ENCODE results near the gene SOBP.

DNA sequence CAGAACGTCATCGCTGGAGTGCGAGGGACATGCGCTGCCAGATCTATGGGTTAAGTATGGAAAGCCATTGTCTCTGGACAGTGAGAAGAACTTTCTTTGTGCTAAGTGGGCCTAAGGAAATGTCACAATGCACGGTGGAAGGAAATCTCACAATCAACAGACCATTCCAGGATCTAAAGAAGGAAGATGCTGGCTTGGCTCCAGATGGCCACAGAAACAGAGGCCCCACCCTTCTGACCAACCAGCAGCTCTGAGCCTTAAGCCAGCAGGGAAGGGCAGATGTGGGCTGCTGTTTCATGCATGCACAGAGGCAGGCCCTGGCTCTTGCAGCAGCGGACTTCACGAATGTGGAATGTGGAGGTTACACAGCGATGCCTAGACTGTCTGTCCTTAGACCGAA, 156.3 kb downstream of the SOBP start:
- TF ChIP-seq, protein P1, sequence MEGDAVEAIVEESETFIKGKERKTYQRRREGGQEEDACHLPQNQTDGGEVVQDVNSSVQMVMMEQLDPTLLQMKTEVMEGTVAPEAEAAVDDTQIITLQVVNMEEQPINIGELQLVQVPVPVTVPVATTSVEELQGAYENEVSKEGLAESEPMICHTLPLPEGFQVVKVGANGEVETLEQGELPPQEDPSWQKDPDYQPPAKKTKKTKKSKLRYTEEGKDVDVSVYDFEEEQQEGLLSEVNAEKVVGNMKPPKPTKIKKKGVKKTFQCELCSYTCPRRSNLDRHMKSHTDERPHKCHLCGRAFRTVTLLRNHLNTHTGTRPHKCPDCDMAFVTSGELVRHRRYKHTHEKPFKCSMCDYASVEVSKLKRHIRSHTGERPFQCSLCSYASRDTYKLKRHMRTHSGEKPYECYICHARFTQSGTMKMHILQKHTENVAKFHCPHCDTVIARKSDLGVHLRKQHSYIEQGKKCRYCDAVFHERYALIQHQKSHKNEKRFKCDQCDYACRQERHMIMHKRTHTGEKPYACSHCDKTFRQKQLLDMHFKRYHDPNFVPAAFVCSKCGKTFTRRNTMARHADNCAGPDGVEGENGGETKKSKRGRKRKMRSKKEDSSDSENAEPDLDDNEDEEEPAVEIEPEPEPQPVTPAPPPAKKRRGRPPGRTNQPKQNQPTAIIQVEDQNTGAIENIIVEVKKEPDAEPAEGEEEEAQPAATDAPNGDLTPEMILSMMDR (conservative IDR thresholded peaks at IDR 0.05 in 1 of 2, IDR thresholded peaks at IDR 0.05 in 1 of 2; ENCODE audit: low read depth in 1 of 2, low read length in 2 of 2), result no peak
- TF ChIP-seq EZH2 (IDR thresholded peaks at IDR 0.05; ENCODE audit: low read length, missing control alignments), result no peak
